HCT116 (cell line): ENCODE measurements around the gene PGBD1. TPM values are rescaled to one million over a fixed set of nuclear protein-coding genes. Genes with fewer than 3 reads are reported as not detected.
A peak's percentile ranks its signal among the peaks of the same experiment; 100 is the strongest.

Experiments
- ATAC-seq: fragments of 200-7000 bp; cut with Tn5 transposase; 2 replicates; pipeline ENCODE4 v1.9.1; 2020; ENCODE audit warnings: mild to moderate bottlenecking, moderate library complexity
- BruUV-seq: library from RNA; stranded (reverse); fragments of 400-500 nt; replicated peaks from 2 replicates; lab custom pipeline; 2021; lab: Mats Ljungman, UMichigan
- CTCF ChIA-PET: fragments of 300-600 bp; sonication (Branson Sonifier 250); formaldehyde crosslinking; loops from one replicate; lab custom pipeline; 2021; ENCODE audit warnings: antibody characterized with exemption; lab: Charles Lee
- POLR2A ChIA-PET: fragments of 300-600, 350-600 bp; sonication (Branson Sonifier 250); formaldehyde crosslinking; loops from one replicate; lab custom pipeline; 2021; ENCODE audit warnings: antibody characterized with exemption; lab: Charles Lee
- RAD21 ChIA-PET, 2 experiments: fragments of 300-600 bp; sonication (Branson Sonifier 250); formaldehyde crosslinking; loops; one replicate each; lab custom pipeline; 2023; ENCODE audit warnings: low total read pairs in 2 of 2; ENCODE audit not compliant: uncharacterized antibody in 2 of 2, unreplicated experiment in 2 of 2, low non-redundant PET in 1 of 2; lab: Charles Lee
- DNase-seq: peaks from one replicate; pipeline ENCODE4 v3.0.0-alpha.2; 2010; ENCODE audit warnings: low read depth, low spot score
- H2AFZ ChIP-seq: fragments of 200-600 bp; shearing (Covaris generic), sonication (generic); 2 replicates; pipeline ENCODE4 v1.6.1; 2017; ENCODE audit warnings: low read depth, mixed run types, mixed read lengths, antibody characterized with exemption, low read length; ENCODE audit not compliant: poor library complexity, severe bottlenecking
- H3K27ac ChIP-seq: 2 replicates; pipeline ENCODE4 v1.5.1; 2012; ENCODE audit warnings: low read depth, low read length
- H3K27me3 ChIP-seq: fragments of 200-600 bp; sonication (generic); 2 replicates; pipeline ENCODE4 v1.6.1; 2016; ENCODE audit warnings: mixed run types, low read length, mixed read lengths; ENCODE audit not compliant: insufficient read depth
- H3K36me3 ChIP-seq, 2 experiments: fragments of 200-500 bp in 1 of 2; fragments of 200-600 bp in 1 of 2; sonication (Bioruptor generic) in 1 of 2; sonication (generic) in 1 of 2; 2 replicates each; pipeline versions ENCODE4 v1.5.1 to v1.6.1; 2014 to 2016; ENCODE audit warnings: low read length in 2 of 2, inconsistent platforms in 1 of 2, mixed read lengths in 1 of 2, mixed run types in 1 of 2; ENCODE audit not compliant: insufficient read depth in 2 of 2, control insufficient read depth in 1 of 2
- H3K4me1 ChIP-seq, 2 experiments: fragments of 200-600 bp in 1 of 2; sonication (generic) in 1 of 2; 2 replicates each; pipeline versions ENCODE4 v1.5.1 to v1.6.1; 2012 to 2017; ENCODE audit warnings: low read length in 2 of 2, inconsistent platforms in 1 of 2, mild to moderate bottlenecking in 1 of 2, mixed read lengths in 1 of 2, mixed run types in 1 of 2, moderate library complexity in 1 of 2; ENCODE audit not compliant: insufficient read depth in 2 of 2, control insufficient read depth in 1 of 2
- H3K4me2 ChIP-seq: fragments of 200-600 bp; sonication (generic); 2 replicates; pipeline ENCODE4 v1.6.1; 2017; ENCODE audit warnings: mixed run types, low read length, mixed read lengths
- H3K4me3 ChIP-seq, 2 experiments: fragments of 200-600 bp in 1 of 2; sonication (generic) in 1 of 2; replicated peaks in 1 of 2; 2 replicates each; pipeline ENCODE4 v1.5.1; 2011 to 2016; ENCODE audit warnings: low read length in 2 of 2, control low read depth in 1 of 2, low read depth in 1 of 2, mild to moderate bottlenecking in 1 of 2, mixed read lengths in 1 of 2, mixed run types in 1 of 2
- H3K79me2 ChIP-seq: fragments of 200-600 bp; sonication (generic); 2 replicates; pipeline ENCODE4 v1.6.1; 2017; ENCODE audit warnings: mild to moderate bottlenecking, mixed run types, low read length, moderate library complexity, mixed read lengths; ENCODE audit not compliant: insufficient read depth
- H3K9ac ChIP-seq: fragments of 200-600 bp; sonication (generic); 2 replicates; pipeline ENCODE4 v1.6.1; 2016; ENCODE audit warnings: low read length, mixed read lengths
- H3K9me2 ChIP-seq: fragments of 200-600 bp; sonication (generic), shearing (Covaris generic); 2 replicates; pipeline ENCODE4 v1.6.1; 2017; ENCODE audit warnings: mixed run types, mild to moderate bottlenecking, moderate library complexity; ENCODE audit not compliant: insufficient read depth
- H3K9me3 ChIP-seq, 2 experiments: fragments of 200-500 bp in 1 of 2; fragments of 200-600 bp in 1 of 2; sonication (Bioruptor generic) in 1 of 2; sonication (generic) in 1 of 2; 2 replicates each; pipeline ENCODE4 v1.6.1; 2014 to 2017; ENCODE audit warnings: low read length in 2 of 2, mixed read lengths in 2 of 2, inconsistent platforms in 1 of 2, low read depth in 1 of 2, mild to moderate bottlenecking in 1 of 2, mixed run types in 1 of 2, moderate library complexity in 1 of 2; ENCODE audit not compliant: control insufficient read depth in 1 of 2, insufficient read depth in 1 of 2
- H4K20me1 ChIP-seq: fragments of 200-600 bp; sonication (generic), shearing (Covaris generic); 2 replicates; pipeline ENCODE4 v1.6.1; 2017; ENCODE audit warnings: mixed run types, mild to moderate bottlenecking, moderate library complexity; ENCODE audit not compliant: insufficient read depth
- CBX3 ChIP-seq: IDR thresholded peaks from 2 replicates; pipeline ENCODE4 v1.6.1; 2012; ENCODE audit warnings: low read depth
- EGR1 ChIP-seq: IDR thresholded peaks from 2 replicates; pipeline ENCODE4 v1.6.1; 2012; ENCODE audit warnings: low read depth
- POLR2AphosphoS5 ChIP-seq: IDR thresholded peaks from 2 replicates; pipeline ENCODE4 v1.6.1; 2011; ENCODE audit warnings: mild to moderate bottlenecking, low read depth, low read length, moderate library complexity
- SIN3A ChIP-seq: IDR thresholded peaks from 2 replicates; pipeline ENCODE4 v1.6.1; 2012; ENCODE audit warnings: low read depth
- SP1 ChIP-seq: IDR thresholded peaks from 2 replicates; pipeline ENCODE4 v1.6.1; 2012; ENCODE audit warnings: low read depth
- SRF ChIP-seq: IDR thresholded peaks from 2 replicates; pipeline ENCODE4 v1.6.1; 2012; ENCODE audit warnings: low read depth
- YY1 ChIP-seq: IDR thresholded peaks from 2 replicates; pipeline ENCODE4 v1.6.1; 2011; ENCODE audit warnings: low read length, low read depth, moderate library complexity, mild to moderate bottlenecking; ENCODE audit not compliant: insufficient replicate concordance; ENCODE audit errors: extremely low read depth
- ZNF274 ChIP-seq: fragments of 200-500 bp; sonication (Bioruptor generic); IDR thresholded peaks from 2 replicates; pipeline ENCODE4 v1.6.1; 2014; ENCODE audit warnings: mild to moderate bottlenecking, low read depth, low read length, inconsistent platforms
- intact Hi-C: fragments of 100-400 bp; cut with micrococcal nuclease; formaldehyde crosslinking; loops from 2 replicates; pipeline ENCODE4 v1.10.0; 2022
- total RNA-seq: library from RNA; stranded (reverse); gene quantifications from one replicate; pipeline ENCODE4 v1.2.1, GENCODE V29; 2021; ENCODE audit not compliant: unreplicated experiment
- TF ChIP-seq, protein P1 (sequence below): IDR thresholded peaks from 2 replicates; pipeline ENCODE4 v1.6.1; 2012

The PGBD1 gene
- total RNA-seq, 1 experiment from 2014 or later: 3.6 TPM

DNA sequence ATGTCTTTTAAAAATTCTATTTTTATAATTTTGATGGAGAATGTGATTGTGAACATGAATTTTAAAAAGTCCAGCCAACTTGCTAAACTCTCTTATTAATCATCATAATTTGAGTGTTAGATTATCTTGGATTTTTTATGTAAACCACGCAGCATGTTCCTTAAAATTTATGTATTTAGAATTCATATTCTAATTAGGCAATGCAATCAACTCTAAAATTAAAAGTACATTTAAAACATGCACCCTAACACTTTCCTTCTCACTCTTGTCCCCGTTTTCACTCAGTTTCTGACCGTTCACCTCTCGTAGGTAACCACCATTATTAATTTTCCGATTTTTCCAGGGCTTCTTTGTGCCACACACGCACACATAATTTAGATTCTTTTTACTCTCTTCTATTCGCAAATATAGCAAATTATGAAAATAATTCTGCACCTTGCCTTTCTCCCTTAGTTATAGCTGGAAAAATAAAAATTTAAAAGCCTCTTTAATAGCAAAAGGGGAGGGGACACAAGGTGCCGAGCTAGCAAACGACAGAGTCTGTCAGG lies 68.0 kb downstream of the PGBD1 start:
- POLR2A ChIA-PET: interaction anchor here (0.7 to 2.7 kb wide), 6 partner anchors 14 to 662 kb away, joined by 3 to 14 read pairs (median 4); partner anchors contain the start of genes ZKSCAN8, ZSCAN26 and ZSCAN31
- no peak for TF ChIP-seq POLR2AphosphoS5
- TF ChIP-seq SRF: 0 out of 2 replicates have a peak, but pooled peaks have one; percentile 34
- TF ChIP-seq, protein P1, sequence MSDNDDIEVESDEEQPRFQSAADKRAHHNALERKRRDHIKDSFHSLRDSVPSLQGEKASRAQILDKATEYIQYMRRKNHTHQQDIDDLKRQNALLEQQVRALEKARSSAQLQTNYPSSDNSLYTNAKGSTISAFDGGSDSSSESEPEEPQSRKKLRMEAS: no peak; the same call in 1 of the 2 replicates
- TF ChIP-seq EGR1: 0 out of 2 replicates have a peak, but pooled peaks have one; percentile 33
- no peak for TF ChIP-seq YY1
- 0 out of 2 replicates have a peak, but pooled peaks have one; percentile 54 for TF ChIP-seq SP1
- peak; percentile 69; the same call in 1 of the 2 replicates for TF ChIP-seq CBX3
- TF ChIP-seq ZNF274: no peak
- no peak; the same call in 1 of the 2 replicates for TF ChIP-seq SIN3A
- TF ChIP-seq, all 23 proteins: peak for 4
- H3K9ac ChIP-seq: peak overlapping the region; percentile 79
- ChIA-PET CTCF (no interaction called here), RAD21 (interaction anchor here in 1 of 2 experiments (0.9 kb wide), 1 partner anchor 208 kb away, joined by 3 read pairs; the partner anchor contains the start of gene ZKSCAN8)
- H3K4me1 ChIP-seq: peaks cover 24 to 41% of the 10 kb centered on the region in 2 experiments
- no peaks in the 10 kb centered on the region for H4K20me1 ChIP-seq
- H3K9me2 ChIP-seq: no peaks in the 10 kb centered on the region
- H3K27ac ChIP-seq: peak overlapping the region; percentile 82
- H3K36me3 ChIP-seq: 0 out of 4 replicates have a peak, but pooled peaks cover 0 to 4% of the 10 kb centered on the region in 2 experiments
- H3K9me3 ChIP-seq: no peaks in the 10 kb centered on the region
- BruUV-seq: no TSS peak
- H3K4me2 ChIP-seq: peak overlapping the region; percentile 94
- ATAC-seq: peak; percentile 5; the same call in 1 of the 2 replicates
- H3K4me3 ChIP-seq: peak overlapping the region; percentile 86 to 89
- H2AFZ ChIP-seq: peak overlapping the region; percentile 97
- H3K27me3 ChIP-seq: no peaks in the 10 kb centered on the region
- intact Hi-C loops: no loop called here
- peaks cover 46% of the 10 kb centered on the region for H3K79me2 ChIP-seq
- DNase-seq: no peak
